ENCODE data around the gene ELAC1. TPM values are rescaled to one million over a fixed set of nuclear protein-coding genes. Genes with fewer than 3 reads are reported as not detected.

Gene ELAC1
- total and polyA plus RNA-seq, 2 of the 8 experiments (the other 6 are each of a cell fraction or from before 2014, with no cell fraction given), result 2.3 to 3.4 TPM

DNA sequence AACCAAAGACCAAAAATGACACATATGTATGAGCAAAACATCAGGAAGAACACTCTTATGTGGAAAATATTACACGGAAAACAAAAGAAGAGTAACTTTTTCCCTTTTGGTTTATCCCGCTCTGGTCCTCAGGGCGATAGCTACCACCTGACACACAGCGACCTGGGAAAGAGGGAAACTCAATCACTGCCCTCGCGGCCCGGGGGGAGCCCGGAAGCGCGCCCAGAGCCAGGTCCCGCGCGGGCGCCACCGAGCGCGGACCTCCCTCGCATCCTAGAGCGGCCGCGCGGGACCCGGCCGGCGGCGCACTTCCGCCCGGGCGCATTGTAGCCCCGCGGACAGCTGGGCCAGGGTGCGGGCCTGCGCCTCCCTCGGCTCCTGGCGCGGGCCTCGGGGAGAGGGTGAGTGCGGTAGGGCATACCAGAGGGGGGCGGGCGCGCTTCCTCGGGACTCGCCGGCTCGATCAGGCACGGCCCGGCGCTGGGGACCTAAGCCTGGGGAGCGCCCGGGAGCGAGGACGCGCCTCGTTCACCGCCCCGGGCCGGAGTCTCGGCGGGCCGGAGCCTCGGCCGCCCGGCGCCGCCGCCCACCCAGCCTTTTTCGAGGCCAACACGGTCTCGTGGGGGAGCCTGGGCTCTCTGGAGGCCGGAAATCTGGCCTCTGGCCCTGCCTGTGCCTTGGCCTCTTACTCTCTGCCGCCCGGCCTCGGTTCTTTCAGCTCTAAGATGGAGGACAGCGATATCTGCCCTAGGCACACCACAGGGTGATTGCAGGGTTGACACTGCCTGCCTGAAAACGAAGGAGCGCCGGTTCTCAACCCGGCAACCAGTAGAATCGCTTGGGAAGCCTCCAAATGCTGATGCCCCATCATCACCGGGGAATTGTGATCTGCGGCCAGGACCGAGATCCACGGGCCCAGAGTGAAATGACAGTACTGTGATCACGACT lies at the start of gene ELAC1 (continued):
- no peak for TF ChIP-seq CHD2 (IDR thresholded peaks at IDR 0.05; ENCODE audit: low read length)
- no peak for TF ChIP-seq POU5F1 (IDR thresholded peaks at IDR 0.05; ENCODE audit: low read depth, low read length)
- TF ChIP-seq PHF8 (conservative IDR thresholded peaks at IDR 0.05; ENCODE audit: low read depth, low read length), result peak; percentile 98
- TF ChIP-seq TCF12 (IDR thresholded peaks at IDR 0.05; ENCODE audit: low read depth, low read length), result no peak
- no peak for TF ChIP-seq SUZ12 (IDR thresholded peaks at IDR 0.05; ENCODE audit: low read length)
- TF ChIP-seq SRF (IDR thresholded peaks at IDR 0.05; ENCODE audit: low read depth, low read length), result 0 out of 2 replicates have a peak, but pooled peaks have one; percentile 1
- no peak for TF ChIP-seq MAFK (IDR thresholded peaks at IDR 0.05; ENCODE audit: low read depth, low read length)
- TF ChIP-seq SIN3A (conservative IDR thresholded peaks at IDR 0.05 in 1 of 2, IDR thresholded peaks at IDR 0.05 in 1 of 2; ENCODE audit: low read depth in 1 of 2, low read length in 2 of 2), result no peak; a peak in 1 of 4 replicates
- peak in 1 of 2 experiments; percentile 35; a peak in 1 of 3 replicates for TF ChIP-seq EP300 (IDR thresholded peaks at IDR 0.05; ENCODE audit: borderline replicate concordance in 1 of 2, low read depth in 2 of 2, low read length in 2 of 2)

Measured in H1 (cell line).